Lung (tissue), 12 donors: ENCODE measurements around the gene ZRANB2. TPM values are rescaled to one million over a fixed set of nuclear protein-coding genes. Genes with fewer than 3 reads are reported as not detected.

Experiments
- ATAC-seq: fragments of 200-7000 bp; cut with Tn5 transposase; one replicate; pipeline ENCODE4 v1.9.1; 2020; ENCODE audit warnings: moderate number of reproducible peaks; ENCODE audit not compliant: insufficient read depth, low FRiP score
- DNase-seq, 3 donors: peaks; one replicate each; pipeline ENCODE4 v3.0.0-alpha.2; 2013 to 2017
- H3K27ac ChIP-seq, 2 donors: one replicate each; pipeline ENCODE4 v1.5.1; 2013; ENCODE audit warnings: mild to moderate bottlenecking in 2 of 2, moderate library complexity in 2 of 2, control low read depth in 1 of 2, inconsistent platforms in 1 of 2, low read depth in 1 of 2, low read length in 1 of 2
- H3K27me3 ChIP-seq, 3 donors: one replicate each; pipeline ENCODE4 v1.5.1; 2013; ENCODE audit warnings: low read length in 2 of 3; ENCODE audit not compliant: control insufficient read depth in 3 of 3, insufficient read depth in 3 of 3
- H3K36me3 ChIP-seq, 4 donors: one replicate each; pipeline ENCODE4 v1.5.1; 2013; ENCODE audit warnings: low read length in 4 of 4, mild to moderate bottlenecking in 1 of 4, moderate library complexity in 1 of 4; ENCODE audit not compliant: control insufficient read depth in 4 of 4, insufficient read depth in 4 of 4
- H3K4me1 ChIP-seq, 5 donors: one replicate each; pipeline ENCODE4 v1.5.1; 2013; ENCODE audit warnings: low read length in 5 of 5, mild to moderate bottlenecking in 2 of 5, moderate library complexity in 1 of 5; ENCODE audit not compliant: control insufficient read depth in 5 of 5, insufficient read depth in 5 of 5
- H3K4me3 ChIP-seq: one replicate; pipeline ENCODE4 v1.5.1; 2013; ENCODE audit warnings: mild to moderate bottlenecking, control low read depth, moderate library complexity
- H3K9ac ChIP-seq, 2 donors: one replicate each; pipeline ENCODE4 v1.5.1; 2013; ENCODE audit warnings: low read length in 2 of 2, control low read depth in 1 of 2; ENCODE audit not compliant: insufficient read depth in 1 of 2
- H3K9me3 ChIP-seq, 4 donors: one replicate each; pipeline ENCODE4 v1.5.1; 2013; ENCODE audit warnings: low read length in 3 of 4, mild to moderate bottlenecking in 1 of 4, moderate library complexity in 1 of 4; ENCODE audit not compliant: control insufficient read depth in 4 of 4, insufficient read depth in 3 of 4
- WGBS, 2 donors: extraction: QIAGEN DNeasy Blood & Tissue Kit; methylation state at CpG; one replicate each; pipeline ENCODE4 v1.1.7; 2013; 5-methylcytosine and 5-hydroxymethylcytosine counted together
- polyA plus RNA-seq, 2 donors: library from polyadenylated mRNA; stranded (reverse); fragments of 200-250 nt; gene quantifications; one replicate each; pipeline ENCODE4 v1.2.1, GENCODE V29; 2013
- total RNA-seq, 2 donors: library from RNA; depleted of rRNA in 1 of 2; stranded (reverse); fragments of >200 nt in 1 of 2; gene quantifications; one replicate each; pipeline ENCODE4 v1.2.1, GENCODE V29; 2014 to 2021
- TF ChIP-seq, protein P1 (sequence below): IDR thresholded peaks from 2 replicates; pipeline ENCODE4 v1.5.1; 2012; ENCODE audit warnings: mild to moderate bottlenecking; ENCODE audit errors: control extremely low read depth, extremely low read depth
- donor health status: control.
- donor health status: control.
- donor health status: Bipolar disorder and iron deficiency.
- donor health status: healthy.
- donor health status: DM: yes; HTN: yes; CAD: no.

The ZRANB2 gene
- total and polyA plus RNA-seq, 4 donors, result 37.1 to 164 (median 82.5) TPM

DNA sequence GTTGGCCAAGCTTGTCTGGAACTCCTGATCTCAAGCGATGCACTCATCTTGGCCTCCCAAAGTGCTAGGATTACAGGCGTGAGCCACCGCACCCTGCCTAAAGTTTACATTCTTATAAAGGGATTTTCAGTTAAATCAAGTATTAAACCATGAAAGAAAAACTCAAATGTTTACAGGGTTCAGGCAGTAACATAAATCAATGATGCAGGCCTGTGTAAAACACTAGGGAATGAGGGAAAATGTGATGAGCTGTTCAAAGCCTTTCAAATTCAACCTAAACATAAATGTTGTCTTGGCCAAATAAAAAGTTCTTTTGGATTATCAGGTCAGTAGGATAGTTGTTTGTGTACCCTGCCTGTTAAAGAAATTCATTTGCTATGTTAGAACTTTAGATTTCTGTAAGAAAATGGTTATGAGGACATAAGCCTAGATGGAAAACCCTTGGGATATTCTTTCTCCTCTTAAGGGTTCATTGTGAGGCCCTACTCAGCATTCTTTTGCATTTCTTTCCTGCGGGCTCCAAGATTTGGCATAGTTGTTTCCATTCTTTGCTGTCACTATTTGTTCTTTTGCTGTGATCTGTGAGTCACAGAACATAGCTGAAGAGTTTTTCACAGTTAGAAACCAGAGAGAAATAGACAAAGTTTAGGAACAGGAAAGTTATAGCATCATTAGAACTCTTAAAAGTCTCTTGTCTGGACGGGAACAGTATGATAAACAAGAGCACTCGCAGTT, 8.9 kb upstream of the ZRANB2 start:
- ATAC-seq, result peak; percentile 30

DNA sequence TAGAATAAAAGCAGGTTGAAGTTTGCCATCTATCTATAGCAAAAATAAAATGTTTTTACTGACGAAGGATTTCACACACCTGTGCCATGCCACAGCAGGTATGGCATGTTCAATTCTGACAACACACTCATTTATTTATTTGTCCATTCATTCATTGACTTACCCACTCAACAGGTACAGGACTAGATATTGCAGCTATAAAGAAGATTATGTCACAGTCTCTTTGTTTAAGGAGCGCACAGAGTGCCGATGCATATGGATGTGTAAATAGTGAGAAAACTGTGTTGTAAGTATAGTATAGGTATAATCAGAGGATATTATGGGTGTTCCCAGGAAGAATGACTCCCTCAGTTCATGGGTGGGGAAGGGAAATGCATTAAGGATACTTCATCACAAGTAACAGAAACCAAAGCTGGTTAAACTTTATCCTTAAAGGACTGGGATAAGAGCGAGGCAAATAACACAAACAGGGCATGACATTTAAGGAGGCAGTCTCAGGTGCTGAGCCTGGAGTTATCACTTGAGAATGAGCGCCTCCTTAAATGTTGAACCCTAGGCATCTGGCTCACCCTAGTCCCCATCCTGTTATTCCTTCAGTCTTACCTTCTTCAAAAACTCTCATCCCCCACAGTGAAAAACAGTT, 7.9 kb upstream of the ZRANB2 start:
- peak in 2 of 3 donors; percentile 9 to 49 for DNase-seq
- ATAC-seq, result peak; percentile 74

More for the DNA sequence above, 8.9 kb upstream of the ZRANB2 start:
- DNase-seq, result no peak
- Histone ChIP-seq H3K4me1 (no peaks in the 10 kb centered on the region), H3K4me3 (no peak overlapping the region), H3K9me3 (no peaks in the 10 kb centered on the region), H3K36me3 (no peaks in the 10 kb centered on the region), H3K9ac (no peak overlapping the region), H3K27ac (peak overlapping the region in 1 of 2 donors; percentile 58), H3K27me3 (no peaks in the 10 kb centered on the region)
- 67 to 82% methylated on average over 6 of the region's 6 CpGs for WGBS, 2 donors
- TF ChIP-seq, protein P1, sequence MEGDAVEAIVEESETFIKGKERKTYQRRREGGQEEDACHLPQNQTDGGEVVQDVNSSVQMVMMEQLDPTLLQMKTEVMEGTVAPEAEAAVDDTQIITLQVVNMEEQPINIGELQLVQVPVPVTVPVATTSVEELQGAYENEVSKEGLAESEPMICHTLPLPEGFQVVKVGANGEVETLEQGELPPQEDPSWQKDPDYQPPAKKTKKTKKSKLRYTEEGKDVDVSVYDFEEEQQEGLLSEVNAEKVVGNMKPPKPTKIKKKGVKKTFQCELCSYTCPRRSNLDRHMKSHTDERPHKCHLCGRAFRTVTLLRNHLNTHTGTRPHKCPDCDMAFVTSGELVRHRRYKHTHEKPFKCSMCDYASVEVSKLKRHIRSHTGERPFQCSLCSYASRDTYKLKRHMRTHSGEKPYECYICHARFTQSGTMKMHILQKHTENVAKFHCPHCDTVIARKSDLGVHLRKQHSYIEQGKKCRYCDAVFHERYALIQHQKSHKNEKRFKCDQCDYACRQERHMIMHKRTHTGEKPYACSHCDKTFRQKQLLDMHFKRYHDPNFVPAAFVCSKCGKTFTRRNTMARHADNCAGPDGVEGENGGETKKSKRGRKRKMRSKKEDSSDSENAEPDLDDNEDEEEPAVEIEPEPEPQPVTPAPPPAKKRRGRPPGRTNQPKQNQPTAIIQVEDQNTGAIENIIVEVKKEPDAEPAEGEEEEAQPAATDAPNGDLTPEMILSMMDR, result no peak

DNA sequence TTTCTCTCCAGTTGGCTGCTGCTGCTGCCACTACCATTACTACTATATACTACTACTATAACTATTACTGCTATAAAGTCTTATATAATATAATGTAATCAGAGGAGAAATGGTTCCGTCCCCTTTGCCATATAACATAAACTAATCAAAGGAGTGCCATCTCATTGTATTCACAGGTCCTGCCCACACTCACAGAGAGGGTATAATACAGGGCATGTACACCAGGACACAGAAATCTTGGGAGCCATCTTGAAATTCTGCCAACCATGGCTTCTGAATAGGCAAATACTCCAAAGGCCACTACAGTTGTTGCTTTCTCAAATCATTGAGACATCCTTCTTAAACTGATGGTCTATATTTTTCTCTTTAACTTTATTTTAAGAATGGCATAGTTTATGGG, 6.9 kb upstream of the ZRANB2 start:
- DNase-seq (no peak), ATAC-seq (no peak)
- Histone ChIP-seq H3K27me3 (no peaks in the 10 kb centered on the region), H3K9ac (no peak overlapping the region), H3K27ac (no peak overlapping the region), H3K9me3 (no peaks in the 10 kb centered on the region), H3K4me3 (no peak overlapping the region), H3K4me1 (no peaks in the 10 kb centered on the region), H3K36me3 (no peaks in the 10 kb centered on the region)
- TF ChIP-seq, protein P1, result no peak
- 84 to 91% methylated on average over 1 of the region's 1 CpG for WGBS, 2 donors

More for the DNA sequence above, 7.9 kb upstream of the ZRANB2 start:
- no peaks in the 10 kb centered on the region for H3K4me1 ChIP-seq
- H3K27me3 ChIP-seq, result no peaks in the 10 kb centered on the region
- H3K4me3 ChIP-seq, result no peak overlapping the region
- H3K9me3 ChIP-seq, result no peaks in the 10 kb centered on the region
- TF ChIP-seq, protein P1, result no peak
- no peaks in the 10 kb centered on the region for H3K36me3 ChIP-seq
- 64 to 87% methylated on average over 5 of the region's 5 CpGs for WGBS, 2 donors
- H3K9ac ChIP-seq, result no peak overlapping the region
- H3K27ac ChIP-seq, result no peak overlapping the region
